OCI-LY1 (cell line): Measurements from ENCODE around the gene CCT7.

Source experiments
- H2AFZ ChIP-seq: fragments of 200-600 bp; sonication (generic), shearing (Covaris generic); 2 replicates; pipeline ENCODE4 v1.6.0; 2014; ENCODE audit warnings: antibody characterized with exemption, mild to moderate bottlenecking, low read length
- H3F3A ChIP-seq: fragments of 200-600 bp; sonication (generic), shearing (Covaris generic); 2 replicates; pipeline ENCODE4 v1.6.0; 2014; ENCODE audit warnings: mild to moderate bottlenecking, antibody characterized with exemption, low read length, moderate library complexity; ENCODE audit not compliant: insufficient read depth
- H3K27ac ChIP-seq: fragments of 200-600 bp; sonication (generic); 2 replicates; pipeline ENCODE4 v1.5.1; 2014; ENCODE audit warnings: low read length, mixed run types, mild to moderate bottlenecking, low read depth; ENCODE audit not compliant: poor library complexity, severe bottlenecking
- H3K27me3 ChIP-seq: fragments of 200-600 bp; sonication (generic); 2 replicates; pipeline ENCODE4 v1.6.0; 2014; ENCODE audit warnings: antibody characterized with exemption, mild to moderate bottlenecking, low read length, moderate library complexity; ENCODE audit not compliant: insufficient read depth
- H3K36me3 ChIP-seq: fragments of 200-600 bp; sonication (generic); 2 replicates; pipeline ENCODE4 v1.6.1; 2014; ENCODE audit warnings: mild to moderate bottlenecking, antibody characterized with exemption, low read length, moderate library complexity, mixed read lengths; ENCODE audit not compliant: insufficient read depth
- H3K4me1 ChIP-seq: fragments of 200-600 bp; sonication (generic); 2 replicates; pipeline ENCODE4 v1.5.1; 2014; ENCODE audit warnings: mild to moderate bottlenecking, low read length, moderate library complexity; ENCODE audit not compliant: insufficient read depth, severe bottlenecking
- H3K4me2 ChIP-seq: fragments of 200-600 bp; sonication (generic), shearing (Covaris generic); 2 replicates; pipeline ENCODE4 v1.6.1; 2014; ENCODE audit warnings: low read length
- H3K4me3 ChIP-seq: fragments of 200-600 bp; sonication (generic); 2 replicates; pipeline ENCODE4 v1.5.1; 2014; ENCODE audit warnings: low read length, low read depth, mild to moderate bottlenecking, mixed read lengths; ENCODE audit not compliant: poor library complexity, severe bottlenecking
- H3K79me2 ChIP-seq: fragments of 200-600 bp; shearing (Covaris generic); 2 replicates; pipeline ENCODE4 v1.6.1; 2016; ENCODE audit warnings: mixed run types, low read length, mixed read lengths; ENCODE audit not compliant: insufficient read depth
- H3K9ac ChIP-seq: fragments of 200-600 bp; sonication (generic), shearing (Covaris generic); 2 replicates; pipeline ENCODE4 v1.6.1; 2014; ENCODE audit warnings: mild to moderate bottlenecking, low read length, mixed read lengths
- H3K9me2 ChIP-seq: fragments of 200-600 bp; sonication (generic), shearing (Covaris generic); 2 replicates; pipeline ENCODE4 v1.6.1; 2014; ENCODE audit warnings: low read depth, mild to moderate bottlenecking, low read length, mixed read lengths
- H3K9me3 ChIP-seq: fragments of 200-600 bp; shearing (Covaris generic); 2 replicates; pipeline ENCODE4 v1.6.1; 2014; ENCODE audit warnings: low read length, mixed read lengths
- H4K20me1 ChIP-seq: fragments of 200-600 bp; sonication (generic), shearing (Covaris generic); 2 replicates; pipeline ENCODE4 v1.6.0; 2016; ENCODE audit warnings: mild to moderate bottlenecking, low read length; ENCODE audit not compliant: insufficient read depth
- EZH2 ChIP-seq: fragments of 200-600 bp; sonication (generic), shearing (Covaris generic); IDR thresholded peaks from 2 replicates; pipeline ENCODE4 v1.8.0; 2017; ENCODE audit warnings: borderline replicate concordance, mixed run types, mild to moderate bottlenecking, antibody characterized with exemption, low read length, moderate library complexity, mixed read lengths
- TF ChIP-seq, protein P1 (sequence below): fragments of 200-600 bp; sonication (generic), shearing (Covaris generic); IDR thresholded peaks from 2 replicates; pipeline ENCODE4 v1.5.1; 2017; ENCODE audit warnings: mild to moderate bottlenecking, antibody characterized with exemption, low read length, moderate library complexity, mixed read lengths

The CCT7 gene

DNA sequence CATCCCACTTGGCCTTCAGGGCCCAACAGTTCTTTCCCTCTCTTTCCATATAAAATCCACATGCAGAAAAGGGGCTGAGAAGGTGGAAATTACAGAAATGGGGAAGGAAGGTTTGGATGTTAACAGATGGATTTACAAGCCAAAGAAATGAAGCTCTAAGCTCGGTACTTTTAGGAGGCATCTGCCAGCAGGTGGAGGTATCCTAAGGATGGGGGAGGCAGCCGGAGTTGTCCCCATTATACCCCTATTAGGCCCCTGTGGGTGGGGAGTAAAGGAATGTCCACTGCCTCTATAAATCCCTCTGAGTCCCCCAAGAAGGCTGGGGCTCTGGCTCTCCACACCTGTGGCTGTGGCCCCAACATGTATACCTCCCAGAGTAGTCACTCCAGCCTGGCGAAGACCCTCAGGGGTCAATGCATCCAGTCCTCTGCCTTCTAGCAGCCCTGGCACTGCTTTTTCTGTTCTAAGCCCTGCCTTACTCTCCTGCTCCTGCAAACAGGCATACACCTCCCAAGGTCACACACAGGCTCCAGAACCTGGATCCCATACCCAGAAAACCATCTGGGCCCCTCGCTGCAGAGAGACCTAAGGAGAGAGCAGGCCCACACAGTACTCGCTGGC lies 48.9 kb downstream of the CCT7 start:
- Histone ChIP-seq H3K9me2 (no peaks in the 10 kb centered on the region), H3K36me3 (peaks cover 15% of the 10 kb centered on the region; the same call in 1 of the 2 replicates), H3K27ac (peak overlapping the region; percentile 71), H2AFZ (no peak overlapping the region), H3K4me3 (peak overlapping the region; percentile 82), H3K4me2 (peak overlapping the region; percentile 72), H3K27me3 (no peaks in the 10 kb centered on the region), H3K79me2 (peaks cover 40% of the 10 kb centered on the region), H3F3A (no peaks in the 10 kb centered on the region), H3K9ac (peak overlapping the region; percentile 87), H3K4me1 (peaks cover 21% of the 10 kb centered on the region), H4K20me1 (no peaks in the 10 kb centered on the region), H3K9me3 (no peaks in the 10 kb centered on the region)
- TF ChIP-seq EZH2 = no peak
- TF ChIP-seq, protein P1, sequence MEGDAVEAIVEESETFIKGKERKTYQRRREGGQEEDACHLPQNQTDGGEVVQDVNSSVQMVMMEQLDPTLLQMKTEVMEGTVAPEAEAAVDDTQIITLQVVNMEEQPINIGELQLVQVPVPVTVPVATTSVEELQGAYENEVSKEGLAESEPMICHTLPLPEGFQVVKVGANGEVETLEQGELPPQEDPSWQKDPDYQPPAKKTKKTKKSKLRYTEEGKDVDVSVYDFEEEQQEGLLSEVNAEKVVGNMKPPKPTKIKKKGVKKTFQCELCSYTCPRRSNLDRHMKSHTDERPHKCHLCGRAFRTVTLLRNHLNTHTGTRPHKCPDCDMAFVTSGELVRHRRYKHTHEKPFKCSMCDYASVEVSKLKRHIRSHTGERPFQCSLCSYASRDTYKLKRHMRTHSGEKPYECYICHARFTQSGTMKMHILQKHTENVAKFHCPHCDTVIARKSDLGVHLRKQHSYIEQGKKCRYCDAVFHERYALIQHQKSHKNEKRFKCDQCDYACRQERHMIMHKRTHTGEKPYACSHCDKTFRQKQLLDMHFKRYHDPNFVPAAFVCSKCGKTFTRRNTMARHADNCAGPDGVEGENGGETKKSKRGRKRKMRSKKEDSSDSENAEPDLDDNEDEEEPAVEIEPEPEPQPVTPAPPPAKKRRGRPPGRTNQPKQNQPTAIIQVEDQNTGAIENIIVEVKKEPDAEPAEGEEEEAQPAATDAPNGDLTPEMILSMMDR = no peak

DNA sequence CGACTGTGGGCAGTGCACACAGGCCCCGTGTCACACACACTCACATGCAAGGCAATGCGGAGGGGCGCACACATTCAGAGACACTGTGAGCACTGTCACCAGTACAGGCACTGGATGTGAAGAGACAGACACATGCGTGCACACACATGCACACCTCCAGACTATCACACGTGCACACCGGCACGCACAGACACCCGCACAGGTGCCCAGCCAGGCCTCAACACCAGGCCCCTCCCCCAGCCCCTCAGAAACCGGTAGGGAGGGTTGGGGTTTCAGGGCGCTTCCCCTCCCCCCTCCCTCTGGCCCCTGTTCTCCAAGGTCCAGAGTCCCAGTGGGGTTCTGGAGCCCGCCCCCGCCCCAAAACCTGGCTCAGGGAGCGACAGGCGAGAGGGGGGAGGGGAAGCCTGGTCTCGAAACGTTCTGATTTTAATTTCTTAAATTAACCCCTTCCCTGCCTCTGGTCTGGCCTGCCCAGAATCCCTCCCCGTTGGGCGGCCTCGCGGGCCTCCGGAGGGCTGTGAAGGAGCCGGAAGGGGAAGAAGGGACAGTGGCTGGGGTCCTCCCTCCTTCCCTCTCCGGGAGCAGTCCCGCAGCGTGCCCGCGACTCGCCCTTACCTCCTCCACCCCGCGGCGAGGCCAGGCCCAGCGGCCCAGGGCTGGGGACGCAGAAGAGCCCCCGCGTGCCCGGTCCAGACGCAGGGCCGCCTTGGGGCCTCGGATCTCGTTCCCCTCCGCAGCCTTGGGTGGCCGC lies 49.6 kb downstream of the CCT7 start:
- Histone ChIP-seq H3K27ac (peak overlapping the region; percentile 71), H3K4me2 (peak overlapping the region; percentile 72), H3K4me3 (peak overlapping the region; percentile 82), H3K9me2 (no peaks in the 10 kb centered on the region), H3K9me3 (no peaks in the 10 kb centered on the region), H4K20me1 (no peaks in the 10 kb centered on the region), H3K4me1 (peaks cover 21% of the 10 kb centered on the region), H3F3A (no peaks in the 10 kb centered on the region), H3K27me3 (no peaks in the 10 kb centered on the region), H3K79me2 (peaks cover 35% of the 10 kb centered on the region), H2AFZ (no peak overlapping the region), H3K36me3 (peaks cover 15% of the 10 kb centered on the region; the same call in 1 of the 2 replicates), H3K9ac (peak overlapping the region; percentile 87)
- TF ChIP-seq, protein P1 = no peak
- no peak for TF ChIP-seq EZH2

DNA sequence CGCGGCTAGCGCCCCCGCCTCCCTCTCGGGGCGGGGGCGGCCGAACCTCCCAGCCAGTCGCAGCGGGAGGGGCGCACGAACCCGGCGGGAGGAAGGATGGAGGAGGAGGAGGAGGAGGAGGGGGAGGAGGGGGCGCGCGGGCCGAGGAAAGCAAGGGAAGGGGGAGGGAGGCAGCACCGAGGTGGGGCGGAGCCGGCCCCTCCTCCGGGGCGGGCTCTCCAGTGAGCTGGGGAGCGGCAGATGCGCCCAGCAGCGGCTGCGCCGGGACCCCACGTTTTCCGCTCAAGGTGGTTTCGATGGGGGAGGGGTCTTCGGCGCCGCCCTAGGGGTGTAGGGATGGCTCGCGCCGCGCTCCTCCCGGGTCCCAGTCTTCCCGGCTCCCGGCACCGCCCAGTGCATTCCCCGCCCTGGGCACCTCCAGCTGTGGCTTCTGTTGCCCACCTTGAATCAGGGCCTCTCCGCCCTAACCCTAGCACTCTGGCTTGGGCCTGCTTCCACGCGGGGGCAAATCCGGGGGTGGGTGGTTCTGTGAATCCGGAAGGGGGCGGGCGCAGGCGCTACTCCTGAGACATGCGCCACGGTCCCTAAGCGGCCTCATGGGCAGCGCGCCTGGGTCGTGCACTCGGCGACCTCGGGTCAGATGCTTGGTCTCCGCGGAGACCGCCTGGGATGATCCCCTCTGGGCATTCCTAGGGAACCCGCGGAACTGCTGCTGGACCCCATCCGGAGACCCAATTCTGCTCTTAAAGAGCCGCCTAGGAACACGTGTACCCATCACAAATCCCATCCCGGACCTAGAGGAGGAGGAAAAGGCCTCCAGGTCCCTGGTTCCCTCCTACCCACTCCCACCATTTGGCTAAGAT lies 50.4 kb downstream of the CCT7 start, which contains the start of gene FBXO41:
Gene FBXO41, minus strand, starts transcription at position 183 of the 863 bp plus-strand sequence. CDS start 14,848 bp downstream, outside the sequence.
- Histone ChIP-seq H3K36me3 (peaks cover 15% of the 10 kb centered on the region; the same call in 1 of the 2 replicates), H3K4me1 (peaks cover 21% of the 10 kb centered on the region), H3K27ac (peak within 1 kb of the TSS; percentile 89), H3K9ac (peak within 1 kb of the TSS; percentile 87), H3K9me3 (no peaks in the 10 kb centered on the region), H3F3A (no peaks in the 10 kb centered on the region), H3K9me2 (no peaks in the 10 kb centered on the region), H2AFZ (no peak within 1 kb of the TSS), H3K4me2 (peak within 1 kb of the TSS; percentile 72), H4K20me1 (no peaks in the 10 kb centered on the region), H3K4me3 (peak within 1 kb of the TSS; percentile 82), H3K27me3 (no peaks in the 10 kb centered on the region), H3K79me2 (peaks cover 28% of the 10 kb centered on the region)
- TF ChIP-seq, protein P1 = no peak
- no peak for TF ChIP-seq EZH2
